HEK293 (cell line): ENCODE results near the gene AK3.

Experiments used
- CTCF ChIA-PET: fragments of 350-600 bp; formaldehyde crosslinking; extraction: SDS; loops from one replicate; lab custom pipeline; 2021; ENCODE audit warnings: antibody characterized with exemption; lab: Yijun Ruan, JAX
- POLR2A ChIA-PET: fragments of 300-600 bp; formaldehyde crosslinking; extraction: SDS; loops from one replicate; lab custom pipeline; 2020; ENCODE audit warnings: antibody characterized with exemption, inconsistent platforms; lab: Yijun Ruan, JAX
- H3K27ac ChIP-seq: fragments of 200-500 bp; sonication (Bioruptor generic); 2 replicates; pipeline ENCODE4 v1.5.1; 2014; ENCODE audit warnings: low read depth, low read length, control low read depth, inconsistent platforms; ENCODE audit errors: extremely low read depth
- H3K36me3 ChIP-seq, 2 experiments: fragments of 200-500 bp in 1 of 2; sonication (Bioruptor generic) in 1 of 2; 1 replicate in 1 of 2; 2 replicates in 1 of 2; pipeline ENCODE4 v1.5.1; 2014 to 2017; ENCODE audit warnings: inconsistent platforms in 2 of 2, low read length in 2 of 2; ENCODE audit not compliant: control insufficient read depth in 2 of 2, insufficient read depth in 1 of 2
- H3K4me1 ChIP-seq: fragments of 200-500 bp; sonication (Bioruptor generic); 2 replicates; pipeline ENCODE4 v1.5.1; 2014; ENCODE audit warnings: mild to moderate bottlenecking, low read length, inconsistent platforms; ENCODE audit not compliant: control insufficient read depth, insufficient read depth
- H3K4me3 ChIP-seq: 2 replicates; pipeline ENCODE4 v1.5.1; 2011; ENCODE audit warnings: low read depth, mild to moderate bottlenecking, control low read depth, low read length, moderate library complexity
- H3K9me3 ChIP-seq: fragments of 200-500 bp; sonication (Bioruptor generic); 2 replicates; pipeline ENCODE4 v1.5.1; 2014; ENCODE audit warnings: low read depth, low read length, inconsistent platforms; ENCODE audit not compliant: control insufficient read depth, insufficient read depth
- CTCF ChIP-seq: fragments of 450-650 bp; formaldehyde crosslinking; IDR thresholded peaks from 2 replicates; pipeline ENCODE4 v1.5.1; 2016; ENCODE audit warnings: missing biosample characterization, missing genetic modification characterization
- GLIS1 ChIP-seq: fragments of 450-650 bp; formaldehyde crosslinking; IDR thresholded peaks from 2 replicates; pipeline ENCODE4 v1.5.1; 2016; ENCODE audit warnings: missing biosample characterization, missing genetic modification characterization
- PATZ1 ChIP-seq: fragments of 450-650 bp; formaldehyde crosslinking; IDR thresholded peaks from 2 replicates; pipeline ENCODE4 v1.5.1; 2016; ENCODE audit warnings: missing biosample characterization, missing genetic modification characterization
- PBX3 ChIP-seq: sonication (generic); formaldehyde crosslinking; IDR thresholded peaks from 2 replicates; pipeline ENCODE4 v1.8.1; 2022; ENCODE audit warnings: mild to moderate bottlenecking, moderate library complexity, missing genetic modification reagents
- SP2 ChIP-seq: fragments of 450-650 bp; formaldehyde crosslinking; IDR thresholded peaks from 2 replicates; pipeline ENCODE4 v1.5.1; 2016; ENCODE audit warnings: missing biosample characterization, missing genetic modification characterization
- SP3 ChIP-seq: fragments of 450-650 bp; formaldehyde crosslinking; IDR thresholded peaks from 2 replicates; pipeline ENCODE4 v1.5.1; 2016; ENCODE audit warnings: missing biosample characterization, missing genetic modification characterization
- TCF7L2 ChIP-seq: IDR thresholded peaks from 2 replicates; pipeline ENCODE4 v1.6.1; 2011; ENCODE audit warnings: low read depth, mild to moderate bottlenecking, inconsistent platforms, low read length, moderate library complexity, borderline replicate concordance
- WT1 ChIP-seq: fragments of 450-650 bp; formaldehyde crosslinking; IDR thresholded peaks from 2 replicates; pipeline ENCODE4 v1.5.1; 2016; ENCODE audit warnings: missing biosample characterization, missing genetic modification characterization
- YY1 ChIP-seq: fragments of 450-650 bp; formaldehyde crosslinking; IDR thresholded peaks from 2 replicates; pipeline ENCODE4 v1.5.1; 2018; ENCODE audit warnings: missing biosample characterization, missing genetic modification characterization
- ZBTB11 ChIP-seq: fragments of 450-650 bp; formaldehyde crosslinking; conservative IDR thresholded peaks from 2 replicates; pipeline ENCODE4 v1.5.1; 2016; ENCODE audit warnings: low read depth, missing biosample characterization, missing genetic modification characterization
- ZBTB20 ChIP-seq: fragments of 450-650 bp; formaldehyde crosslinking; IDR thresholded peaks from 2 replicates; pipeline ENCODE4 v1.5.1; 2016; ENCODE audit warnings: missing biosample characterization, missing genetic modification characterization
- ZBTB26 ChIP-seq: fragments of 450-650 bp; formaldehyde crosslinking; optimal IDR thresholded peaks from 2 replicates; pipeline ENCODE3; 2016; ENCODE audit warnings: missing biosample characterization, mild to moderate bottlenecking, missing genetic modification characterization
- ZEB2 ChIP-seq: fragments of 450-650 bp; formaldehyde crosslinking; IDR thresholded peaks from 2 replicates; pipeline ENCODE4 v1.5.1; 2016; ENCODE audit warnings: missing biosample characterization, missing genetic modification characterization
- ZFP69B ChIP-seq: fragments of 450-650 bp; formaldehyde crosslinking; IDR thresholded peaks from 2 replicates; pipeline ENCODE4 v1.5.1; 2016; ENCODE audit warnings: missing biosample characterization, missing genetic modification characterization
- ZNF2 ChIP-seq: fragments of 450-650 bp; formaldehyde crosslinking; IDR thresholded peaks from 2 replicates; pipeline ENCODE4 v1.5.1; 2016; ENCODE audit warnings: missing biosample characterization, missing genetic modification characterization
- ZNF214 ChIP-seq: fragments of 450-650 bp; formaldehyde crosslinking; IDR thresholded peaks from 2 replicates; pipeline ENCODE4 v1.5.1; 2017; ENCODE audit warnings: missing biosample characterization, mild to moderate bottlenecking, missing genetic modification characterization, borderline replicate concordance
- ZNF302 ChIP-seq: fragments of 450-650 bp; formaldehyde crosslinking; IDR thresholded peaks from 2 replicates; pipeline ENCODE4 v1.5.1; 2016; ENCODE audit warnings: missing biosample characterization, missing genetic modification characterization, low read depth
- ZNF311 ChIP-seq: fragments of 450-650 bp; formaldehyde crosslinking; IDR thresholded peaks from 2 replicates; pipeline ENCODE4 v1.5.1; 2017; ENCODE audit warnings: missing biosample characterization, missing genetic modification characterization, borderline replicate concordance
- ZNF335 ChIP-seq: fragments of 450-650 bp; formaldehyde crosslinking; conservative IDR thresholded peaks from 2 replicates; pipeline ENCODE4 v1.5.1; 2016; ENCODE audit warnings: missing biosample characterization, missing genetic modification characterization
- ZNF341 ChIP-seq: fragments of 450-650 bp; formaldehyde crosslinking; IDR thresholded peaks from 2 replicates; pipeline ENCODE4; 2016; ENCODE audit warnings: low read depth, missing biosample characterization, missing genetic modification characterization
- ZNF561 ChIP-seq: fragments of 450-650 bp; IDR thresholded peaks from 2 replicates; pipeline ENCODE4 v1.5.1; 2018; ENCODE audit warnings: missing biosample characterization, missing genetic modification characterization, borderline replicate concordance
- ZNF580 ChIP-seq: fragments of 450-650 bp; formaldehyde crosslinking; IDR thresholded peaks from 2 replicates; pipeline ENCODE4 v1.5.1; 2016; ENCODE audit warnings: missing biosample characterization, missing genetic modification characterization
- ZNF658 ChIP-seq: fragments of 450-650 bp; formaldehyde crosslinking; IDR thresholded peaks from 2 replicates; pipeline ENCODE4; 2016; ENCODE audit warnings: missing biosample characterization, missing genetic modification characterization
- ZNF692 ChIP-seq: fragments of 450-650 bp; formaldehyde crosslinking; IDR thresholded peaks from 2 replicates; pipeline ENCODE4 v1.5.1; 2016; ENCODE audit warnings: missing biosample characterization, missing genetic modification characterization

Gene AK3

GRCh38 chr9:4662108-4662988 lies 78.7 kb downstream of the AK3 start, which contains the start of gene PLPP6:
PLPP6 (plus strand) TSS chr9:4662294; CDS start chr9:4662376, 82 bp downstream.
- peak within 1 kb of the TSS; percentile 86 for H3K27ac ChIP-seq
- ChIA-PET POLR2A (interaction anchor here (1.1 to 2.2 kb wide), 3 partner anchors 17 to 78 kb away, joined by 4 to 9 read pairs (median 6); partner anchors contain the start of genes AK3 and CDC37L1), CTCF (interaction anchor here (0.7 to 1.8 kb wide), 15 partner anchors 8 to 933 kb away, joined by 3 to 16 read pairs (median 3); no protein-coding TSS in a partner anchor)
- H3K36me3 ChIP-seq, result no peaks in the 10 kb centered on the region
- no peaks in the 10 kb centered on the region for H3K9me3 ChIP-seq
- H3K4me3 ChIP-seq, result peak within 1 kb of the TSS; percentile 86
- H3K4me1 ChIP-seq, result peaks cover 10% of the 10 kb centered on the region
- TF ChIP-seq SP3 (tag by site-specific recombination), result peak; percentile 44; the same call in 1 of the 2 replicates
- TF ChIP-seq ZNF561 (tag by site-specific recombination), result 0 out of 2 replicates have a peak, but pooled peaks have one; percentile 27
- peak; percentile 65 for TF ChIP-seq ZBTB26 (tag by site-specific recombination)
- peak; percentile 92 for TF ChIP-seq ZNF692
- TF ChIP-seq ZBTB11 (tag by site-specific recombination), result peak; percentile 98
- TF ChIP-seq GLIS1 (tag by site-specific recombination), result peak; percentile 41
- no peak for TF ChIP-seq ZNF2
- TF ChIP-seq ZNF580 (tag by site-specific recombination), result peak; percentile 70
- no peak for TF ChIP-seq ZNF311
- TF ChIP-seq SP2, result peak; percentile 84
- TF ChIP-seq ZBTB20 (tag by site-specific recombination), result peak; percentile 84
- peak; percentile 83 for TF ChIP-seq ZNF335 (tag by site-specific recombination)
- TF ChIP-seq TCF7L2, result peak; percentile 39; the same call in 1 of the 2 replicates
- peak; percentile 87 for TF ChIP-seq ZFP69B (tag by site-specific recombination)
- peak; percentile 93 for TF ChIP-seq ZEB2 (tag by site-specific recombination)
- TF ChIP-seq ZNF658 (tag by site-specific recombination), result no peak
- no peak for TF ChIP-seq PATZ1 (tag by site-specific recombination)
- no peak for TF ChIP-seq ZNF302
- peak; percentile 100 for TF ChIP-seq ZNF341 (tag by site-specific recombination)
- 0 out of 2 replicates have a peak, but pooled peaks have one; percentile 12 for TF ChIP-seq YY1 (tag by site-specific recombination)
- TF ChIP-seq WT1 (tag by site-specific recombination), result peak; percentile 47; the same call in 1 of the 2 replicates
- TF ChIP-seq PBX3 (CRISPR knock-in tag), result peak; percentile 61; the same call in 1 of the 2 replicates
- peak; percentile 66 for TF ChIP-seq CTCF (tag by site-specific recombination)
- no peak for TF ChIP-seq ZNF214
